T-helper 1 cell (primary cell): ENCODE data around the gene ZMYM4.
"Not testable (repeated sequence)": the region's sequence is repeated elsewhere in the genome, so short reads cannot be mapped to it uniquely, and the experiment has no call there.

Source experiments
- DNase-seq, 5 donors: peaks; one replicate each; pipeline ENCODE4 v3.0.0-alpha.2; 2012 to 2020

The ZMYM4 gene

DNA sequence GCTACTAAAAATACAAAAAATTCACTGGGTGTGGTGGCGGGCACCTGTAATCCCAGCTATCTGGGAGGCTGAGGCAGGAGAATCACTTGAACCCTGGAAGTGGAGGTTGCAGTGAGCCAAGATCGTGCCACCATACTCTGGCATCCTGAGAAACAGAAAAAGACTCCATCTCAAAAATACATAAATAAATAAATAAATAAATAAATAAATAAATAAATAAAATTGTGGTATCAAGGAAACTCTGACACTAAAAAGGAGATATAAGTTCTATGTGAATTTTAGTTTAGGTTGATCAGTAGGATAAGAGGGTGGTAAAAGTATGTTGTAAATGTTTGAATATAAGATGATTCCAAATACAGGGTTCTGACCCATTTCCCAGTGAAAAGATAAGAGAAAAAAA lies 63.1 kb downstream of the ZMYM4 start:
- not testable (repeated sequence) for DNase-seq

DNA sequence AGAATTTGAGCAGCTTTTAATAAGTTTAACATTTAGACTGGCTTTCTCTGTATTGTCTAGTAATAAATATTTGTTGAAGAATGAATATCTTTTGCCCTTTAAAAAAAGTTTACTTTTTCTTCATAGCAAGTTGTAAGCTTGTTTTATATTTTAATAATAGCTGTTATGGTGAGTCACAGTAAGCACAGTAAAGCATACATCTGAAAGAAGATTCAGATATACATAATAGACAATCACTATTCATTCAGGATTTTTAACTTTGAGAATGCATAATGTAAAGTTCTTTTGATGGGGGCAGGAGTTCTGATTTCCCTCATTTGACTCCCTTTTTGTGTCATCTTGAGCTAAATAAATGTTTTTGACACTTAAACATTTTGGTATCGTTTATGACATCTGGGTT lies 66.0 kb downstream of the ZMYM4 start:
- no peak for DNase-seq

DNA sequence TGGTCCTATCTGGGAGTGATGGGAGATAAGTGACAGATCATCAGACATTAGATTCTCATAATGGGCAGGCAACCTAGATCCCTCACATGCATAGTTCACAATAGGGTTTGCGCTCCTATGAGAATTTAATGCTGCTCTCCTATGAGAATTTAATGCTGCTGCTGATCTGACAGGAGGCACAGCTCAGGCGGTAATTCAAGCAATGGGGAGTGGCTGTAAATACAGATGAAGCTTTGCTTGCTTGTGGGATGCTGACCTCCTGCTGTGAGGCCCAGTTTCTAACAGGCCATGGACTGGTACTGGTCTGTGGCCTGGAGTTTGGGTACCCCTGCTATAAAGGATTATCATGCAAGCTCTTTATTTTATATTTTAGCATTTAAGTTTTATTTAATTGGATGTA lies 72.0 kb downstream of the ZMYM4 start:
- no peak for DNase-seq

DNA sequence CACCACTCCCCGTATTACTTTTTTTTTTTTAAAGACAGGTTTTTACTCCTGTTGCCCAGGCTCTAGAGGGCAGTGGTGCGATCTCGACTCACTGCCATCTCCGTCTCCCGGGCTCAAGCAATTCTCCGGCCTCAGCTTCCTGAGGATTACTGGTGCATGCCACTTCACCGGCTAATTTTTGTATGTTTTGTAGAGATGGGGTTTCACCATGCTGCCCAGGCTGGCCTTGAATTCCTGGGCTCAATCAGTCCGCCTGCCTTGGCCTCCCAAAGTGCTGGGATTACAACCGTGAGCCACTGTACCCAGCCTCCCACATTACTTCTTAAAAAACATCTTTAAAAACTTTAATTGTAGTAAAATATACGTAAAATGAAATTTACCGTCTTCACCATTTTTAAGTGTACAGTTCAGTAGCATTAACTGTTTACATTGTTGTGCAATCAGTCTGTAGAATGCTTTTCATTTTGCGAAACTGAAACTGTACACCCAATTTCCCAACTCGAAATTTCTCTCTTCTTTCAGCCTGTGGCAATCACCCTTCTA lies 77.0 kb downstream of the ZMYM4 start:
- DNase-seq: no peak

DNA sequence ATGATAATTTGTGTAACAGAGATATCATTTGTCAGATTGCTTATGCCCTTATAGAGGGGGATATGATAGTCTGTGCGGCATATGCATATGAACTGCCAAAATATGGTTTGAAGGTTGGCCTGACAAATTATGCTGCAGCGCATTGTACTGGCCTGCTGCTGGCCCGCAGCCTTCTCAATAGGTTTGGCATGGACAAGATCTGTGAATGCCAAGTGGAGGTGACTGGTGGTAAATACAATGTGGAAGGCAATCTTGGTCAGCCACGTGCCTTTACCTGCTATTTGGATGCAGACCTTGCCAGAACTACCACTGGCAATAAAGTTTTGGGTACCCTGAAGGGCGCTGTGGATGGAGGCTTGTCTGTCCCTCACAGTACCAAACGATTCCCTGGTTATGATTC lies 82.4 kb downstream of the ZMYM4 start:
- DNase-seq: no peak

DNA sequence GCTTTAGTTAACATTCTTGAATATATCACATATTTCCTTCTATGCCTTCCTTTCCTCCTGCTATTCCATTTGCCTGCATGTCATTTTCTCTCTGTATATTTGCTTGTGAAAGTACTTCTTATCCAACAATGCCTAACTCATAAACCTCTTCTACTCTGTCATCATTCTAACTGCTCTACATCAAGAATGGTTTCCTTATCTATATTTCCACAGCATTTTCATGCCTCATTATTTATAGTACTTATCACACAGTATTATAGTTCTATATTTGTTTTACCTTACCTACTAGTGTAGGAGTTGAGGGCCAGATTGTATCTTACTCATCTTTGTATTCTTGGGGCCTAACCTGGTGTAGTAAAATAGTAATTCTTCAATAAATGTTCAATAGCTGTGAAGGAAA lies 91.5 kb downstream of the ZMYM4 start:
- no peak for DNase-seq

DNA sequence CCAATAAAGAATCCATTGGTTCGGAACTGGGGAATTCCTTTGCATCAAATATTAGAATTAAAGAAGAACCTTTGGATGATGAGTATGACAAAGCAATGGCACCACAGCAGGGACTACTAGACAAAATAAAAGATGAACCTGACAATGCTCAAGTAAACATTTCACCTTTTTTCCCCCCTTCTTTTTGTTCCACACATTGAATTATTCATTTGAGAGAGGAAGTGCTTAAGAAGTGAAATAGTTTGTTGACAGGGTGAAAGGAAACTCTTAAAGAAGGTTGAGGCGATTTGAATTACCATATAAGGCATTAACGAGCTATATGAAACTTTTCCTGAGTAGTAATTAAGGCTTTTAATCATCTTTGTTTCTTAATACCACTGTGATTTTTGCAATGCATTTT lies 93.1 kb downstream of the ZMYM4 start:
- DNase-seq: no peak

DNA sequence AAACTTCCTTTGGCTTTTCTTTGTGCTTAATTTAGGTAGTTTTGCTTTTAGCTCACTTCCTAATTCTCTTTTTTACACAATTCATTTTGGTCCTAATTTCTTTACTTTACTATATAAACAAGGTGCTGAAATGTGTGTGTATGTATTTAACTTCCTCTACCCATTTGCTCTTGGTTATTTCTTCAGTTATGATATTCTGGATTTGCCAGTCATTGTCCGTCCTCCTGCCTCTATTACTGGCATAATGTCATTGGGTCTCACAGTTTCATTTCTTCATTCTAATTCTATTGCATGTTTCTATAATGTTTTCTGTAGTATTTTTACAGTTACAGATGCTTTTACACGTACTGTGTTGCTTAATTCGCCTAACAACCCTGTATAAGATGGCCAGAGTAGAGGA lies 96.2 kb downstream of the ZMYM4 start:
- no peak for DNase-seq

DNA sequence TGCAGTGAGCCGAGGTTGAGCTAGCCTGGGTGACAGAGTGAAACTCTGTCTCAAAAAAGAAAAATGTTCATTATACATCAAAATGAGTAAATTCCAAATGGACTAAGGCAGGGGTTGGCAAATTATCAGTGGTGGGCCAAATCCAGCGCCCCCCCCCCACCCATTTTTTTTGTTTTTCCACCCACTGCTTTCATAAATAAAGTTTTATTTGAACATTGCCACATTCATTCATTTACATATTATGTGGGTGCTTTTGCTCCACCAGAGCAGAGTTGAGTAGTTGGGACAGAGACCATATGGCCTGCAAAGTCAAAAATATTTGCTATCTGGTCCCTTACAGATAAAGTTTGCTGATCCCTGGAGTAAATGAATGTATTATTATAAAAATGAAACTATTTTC lies 99.4 kb downstream of the ZMYM4 start:
- DNase-seq: no peak

DNA sequence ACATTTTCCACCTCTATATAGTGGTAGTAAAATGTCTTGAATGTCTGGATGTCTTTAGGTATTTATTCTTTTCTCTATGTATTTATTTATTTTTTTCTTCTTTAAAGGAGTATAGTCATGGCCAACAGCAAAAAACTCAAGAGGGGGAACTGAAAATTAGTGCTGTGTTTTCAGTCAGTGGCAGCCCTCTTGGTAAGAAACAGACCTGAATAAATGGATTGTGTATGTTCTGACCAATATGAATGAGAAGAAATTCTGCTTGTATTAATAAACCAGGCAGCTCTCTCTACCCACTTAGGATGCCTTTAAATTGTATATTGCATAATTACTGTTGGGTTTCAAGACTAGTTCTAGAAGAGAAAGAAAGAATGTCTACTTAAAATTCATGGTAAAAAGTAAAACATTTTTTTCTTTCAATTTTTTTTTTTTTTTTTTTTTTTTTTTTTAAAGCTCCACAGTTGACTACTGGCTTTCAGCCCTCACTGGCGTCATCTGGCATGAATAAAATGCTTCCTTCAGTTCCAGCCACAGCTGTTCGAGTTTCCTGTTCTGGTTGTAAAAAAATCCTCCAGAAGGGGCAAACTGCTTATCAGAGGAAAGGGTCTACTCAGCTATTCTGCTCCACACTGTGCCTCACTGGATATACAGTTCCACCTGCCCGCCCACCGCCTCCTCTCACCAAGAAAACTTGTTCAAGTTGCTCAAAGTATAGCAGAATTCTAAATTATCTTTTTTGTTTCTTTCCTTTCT lies 101.6 kb downstream of the ZMYM4 start:
- no peak for DNase-seq

DNA sequence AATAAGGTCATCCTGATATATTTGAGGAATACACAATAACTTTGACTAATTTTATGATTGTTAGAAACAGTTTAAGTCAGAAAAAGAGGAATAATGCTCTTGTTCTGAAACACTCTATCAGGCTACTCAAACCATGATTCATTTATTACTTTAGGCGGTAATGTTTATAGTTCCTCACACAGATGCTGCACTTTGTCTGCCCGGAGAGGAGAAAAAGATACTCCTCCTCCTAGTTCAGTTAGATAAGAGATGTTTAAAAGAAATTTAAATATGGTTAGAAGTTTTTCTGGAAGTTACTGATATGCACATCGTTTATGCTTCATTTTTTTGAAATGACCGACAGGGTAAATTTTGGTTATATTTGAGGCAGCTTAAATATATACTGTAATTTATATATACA lies 103.0 kb downstream of the ZMYM4 start:
- DNase-seq: no peak

DNA sequence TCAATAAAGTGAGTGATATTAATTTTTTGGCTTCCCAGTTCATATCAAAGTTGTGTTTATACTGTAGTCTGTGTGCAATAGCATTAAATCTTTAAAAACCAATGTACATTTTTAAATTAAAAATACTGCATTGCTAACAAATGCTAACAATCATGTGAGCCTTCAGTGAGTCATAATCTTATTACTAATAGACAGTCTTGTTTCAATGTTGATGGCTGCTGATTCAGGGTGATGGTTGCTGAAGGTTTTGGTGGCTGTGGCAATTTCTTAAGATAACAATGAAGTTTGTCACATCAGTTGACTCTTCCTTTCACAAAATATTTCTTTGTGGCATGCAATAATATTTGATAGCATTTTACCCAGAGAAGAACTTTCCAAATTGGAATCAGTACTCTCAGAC lies 109.0 kb downstream of the ZMYM4 start:
- no peak for DNase-seq

DNA sequence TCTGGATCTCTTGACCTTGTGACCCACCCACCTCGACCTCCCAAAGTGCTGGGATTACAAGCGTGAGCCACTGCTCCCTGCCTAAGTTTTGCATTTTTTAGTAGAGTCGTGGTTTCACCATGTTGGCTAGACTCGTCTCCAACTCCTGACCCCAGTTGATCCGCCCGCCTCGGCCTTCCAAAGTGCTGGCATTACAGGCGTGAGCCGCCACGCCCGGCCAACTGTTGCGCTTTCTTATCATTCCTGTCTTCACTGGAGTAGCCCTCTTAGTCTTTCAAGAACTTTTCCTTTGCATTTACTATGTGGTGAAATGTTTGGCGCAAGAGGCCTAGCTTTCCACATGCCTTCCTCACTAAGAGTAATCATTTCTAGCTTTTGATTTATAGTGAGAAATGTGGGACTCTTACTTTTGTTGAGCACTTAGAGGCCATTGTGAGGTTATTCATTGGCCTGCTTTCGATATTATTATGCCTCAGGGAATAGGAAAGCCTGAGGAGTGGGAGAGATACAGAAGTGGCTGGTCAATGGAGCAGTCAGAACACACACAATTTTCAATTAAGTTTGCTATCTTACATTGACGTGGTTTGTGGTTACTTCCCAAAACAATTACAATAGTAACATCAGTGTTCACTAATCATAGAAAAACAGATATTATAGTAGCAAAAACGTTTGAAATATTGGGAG lies 111.0 kb downstream of the ZMYM4 start:
- no peak for DNase-seq

DNA sequence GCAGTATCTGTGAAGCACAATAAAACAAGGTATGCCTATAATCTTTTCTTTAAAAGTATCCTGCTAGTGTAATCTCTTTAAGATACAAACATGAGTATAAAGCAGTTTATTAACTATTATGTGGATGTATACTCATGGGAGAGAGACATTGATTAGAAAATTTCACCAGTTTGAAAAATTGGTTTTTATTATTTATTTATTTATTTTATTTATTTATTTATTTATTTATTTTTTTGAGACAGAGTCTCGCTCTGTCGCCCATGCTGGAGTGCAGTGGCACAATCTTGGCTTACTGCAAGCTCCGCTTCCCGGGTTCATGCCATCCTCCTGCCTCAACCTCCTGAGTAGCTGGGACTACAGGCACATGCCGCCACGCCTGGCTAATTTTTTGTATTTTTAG lies 111.6 kb downstream of the ZMYM4 start:
- not testable (repeated sequence) for DNase-seq

DNA sequence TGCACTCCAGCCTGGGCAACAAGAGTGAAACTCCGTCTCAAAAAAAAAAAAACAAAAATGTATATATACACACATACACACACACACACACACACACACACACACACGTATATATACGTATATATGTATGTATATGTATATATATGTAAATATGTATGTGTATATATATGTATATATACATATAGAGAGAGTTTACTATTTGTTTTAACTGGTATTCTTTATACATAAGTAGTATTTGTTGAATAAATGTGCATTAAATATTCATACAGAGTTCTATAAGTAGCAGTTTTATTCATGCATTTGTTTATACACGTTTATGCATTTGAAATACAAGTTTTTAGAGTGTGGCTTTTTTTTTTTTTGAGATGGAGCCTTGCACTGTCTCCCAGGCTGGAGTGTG lies 113.6 kb downstream of the ZMYM4 start:
- DNase-seq: no peak

DNA sequence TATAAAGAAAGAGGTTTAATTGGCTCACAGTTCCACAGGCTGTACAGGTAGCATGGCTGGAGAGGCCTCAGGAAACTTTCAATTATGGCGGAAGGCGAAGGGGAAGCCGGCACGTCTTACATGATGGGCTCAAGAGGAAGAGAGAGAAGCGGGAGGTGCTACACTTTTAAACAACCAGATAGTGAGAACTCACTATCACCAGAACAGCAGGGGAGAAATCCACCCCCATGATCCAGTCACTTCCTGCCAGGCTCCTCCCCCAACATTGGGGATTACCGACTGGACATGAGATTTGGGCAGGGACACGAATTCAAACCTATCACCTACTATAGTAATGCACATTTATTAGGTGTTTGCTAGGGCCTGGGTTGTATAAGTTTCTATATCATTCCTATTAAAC lies 117.8 kb downstream of the ZMYM4 start:
- DNase-seq: no peak

DNA sequence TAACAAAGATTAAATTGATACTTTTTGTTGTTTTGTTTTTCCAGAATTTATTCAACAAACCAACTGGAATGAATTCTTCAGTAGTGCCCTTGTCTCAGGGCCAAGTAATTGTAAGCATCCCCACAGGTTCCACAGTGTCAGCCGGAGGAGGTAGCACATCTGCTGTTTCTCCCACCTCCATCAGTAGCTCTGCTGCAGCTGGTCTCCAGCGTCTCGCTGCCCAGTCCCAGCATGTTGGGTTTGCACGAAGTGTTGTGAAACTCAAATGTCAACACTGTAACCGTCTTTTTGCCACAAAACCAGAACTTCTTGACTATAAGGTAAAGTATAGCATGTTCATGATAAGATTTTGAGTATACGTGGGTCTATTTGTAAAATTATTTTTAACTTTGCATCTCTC lies 118.5 kb downstream of the ZMYM4 start:
- no peak for DNase-seq

DNA sequence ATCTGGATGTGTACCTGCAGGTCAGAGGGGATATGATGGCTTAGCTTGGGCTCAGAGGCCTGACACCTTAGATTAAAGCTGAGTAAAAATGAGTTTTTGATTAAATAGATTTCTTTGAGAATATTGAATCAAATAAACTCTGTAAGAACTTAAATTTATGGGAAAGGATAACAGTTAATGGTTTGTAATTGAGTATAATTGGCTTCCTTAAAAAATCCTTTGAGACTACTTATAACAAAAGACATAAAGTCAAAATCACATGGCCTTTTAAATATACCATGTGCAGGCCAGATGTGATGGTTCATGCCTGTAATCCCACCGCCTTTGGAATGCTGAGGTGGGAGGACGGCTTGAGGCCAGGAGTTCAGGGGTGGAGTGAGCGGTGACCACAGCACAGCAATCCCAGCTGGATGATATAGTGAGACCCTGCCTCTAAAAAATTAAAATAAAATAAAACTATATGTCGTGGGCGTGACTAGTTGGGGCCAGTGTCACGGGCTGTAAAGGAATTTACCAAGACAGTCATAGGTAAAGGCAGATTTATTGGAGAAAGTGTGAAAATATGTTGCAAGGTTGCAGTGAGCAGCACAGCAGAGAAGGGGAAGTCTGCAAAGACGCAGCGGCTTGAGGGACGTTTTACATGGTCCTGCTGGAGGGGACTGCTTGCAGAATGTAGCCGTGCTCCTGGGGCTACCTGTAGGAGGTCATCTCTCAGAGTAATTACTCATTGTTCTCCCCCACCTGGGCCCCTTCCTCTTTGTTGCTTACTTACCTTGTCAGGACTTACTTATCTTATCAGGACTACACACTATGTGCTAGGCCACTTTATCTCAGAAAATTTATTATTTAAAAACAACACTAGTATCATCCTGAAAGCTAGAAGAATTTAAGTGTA lies 122.3 kb downstream of the ZMYM4 start:
- DNase-seq: no peak

DNA sequence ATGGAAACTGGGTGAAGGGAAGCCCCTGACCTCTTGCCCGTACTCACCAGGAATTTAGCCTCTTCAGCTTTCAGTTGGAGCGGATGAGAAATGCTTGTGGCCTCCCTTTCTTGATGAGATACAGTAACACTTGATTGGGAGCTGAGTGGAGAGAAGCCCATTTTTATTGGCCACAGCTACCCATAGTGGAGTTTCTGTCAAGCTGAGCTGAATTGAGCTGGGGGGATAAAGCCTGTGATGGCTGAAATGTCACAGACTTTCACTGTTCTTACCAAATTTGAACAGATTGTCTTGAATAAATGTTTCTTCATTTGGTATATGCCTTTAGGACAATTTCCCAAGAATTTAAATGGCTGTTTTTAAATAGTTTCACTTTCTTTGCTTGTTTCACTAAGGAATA lies 125.9 kb downstream of the ZMYM4 start:
- no peak for DNase-seq

DNA sequence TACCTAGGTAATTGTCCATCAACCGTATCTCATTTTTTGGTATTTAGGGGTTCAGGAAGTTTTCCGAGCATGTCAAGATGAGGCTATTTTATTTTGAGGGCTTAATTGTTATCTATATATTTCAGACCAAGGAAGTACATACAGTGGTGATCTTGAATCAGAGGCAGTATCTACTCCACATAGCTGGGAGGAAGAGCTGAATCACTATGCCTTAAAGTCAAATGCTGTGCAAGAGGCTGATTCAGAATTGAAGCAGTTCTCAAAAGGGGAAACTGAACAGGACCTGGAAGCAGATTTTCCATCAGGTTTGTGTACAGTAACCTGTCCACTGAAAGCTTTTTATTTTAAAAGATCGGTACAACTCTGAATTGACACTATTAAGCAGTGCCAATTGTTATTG lies 130.2 kb downstream of the ZMYM4 start:
- DNase-seq: no peak

DNA sequence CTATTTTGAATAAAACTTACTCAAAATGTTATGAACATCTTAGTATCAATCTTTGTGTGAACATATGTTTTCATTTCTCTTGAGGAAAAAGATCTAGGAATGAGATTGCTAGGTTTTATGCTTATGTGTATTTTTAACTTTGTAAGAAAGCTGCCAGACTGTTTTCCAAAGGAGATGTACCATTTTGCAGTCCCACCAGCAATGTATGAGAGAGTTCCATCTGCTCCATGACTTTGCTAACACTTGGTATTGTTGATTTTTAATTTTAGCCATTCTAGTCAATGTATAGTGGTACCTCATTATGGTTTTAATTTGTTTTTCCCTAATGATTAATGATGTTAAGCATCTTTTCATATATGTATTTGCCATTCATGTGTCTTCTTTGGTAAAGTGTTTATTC lies 132.5 kb downstream of the ZMYM4 start:
- DNase-seq: no peak

DNA sequence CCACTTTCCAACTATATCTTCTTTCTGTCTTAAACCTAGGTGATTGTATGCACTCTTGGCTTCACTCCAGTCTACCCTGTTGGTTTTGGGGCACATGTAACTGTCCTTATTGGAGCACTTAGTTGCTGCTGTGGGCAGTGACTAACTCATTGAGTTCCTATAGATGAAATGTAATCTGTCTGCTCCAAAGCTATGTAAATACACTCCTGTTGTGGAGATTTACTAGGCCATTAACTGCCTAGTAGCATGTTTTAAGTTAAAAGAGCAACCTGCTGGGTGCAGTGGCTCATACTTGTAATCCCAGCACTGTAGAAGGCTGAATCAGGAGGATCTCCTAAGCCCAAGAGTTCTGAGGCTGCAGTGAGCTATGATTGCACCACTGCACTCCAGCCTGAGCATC lies 137.6 kb downstream of the ZMYM4 start:
- DNase-seq: no peak

DNA sequence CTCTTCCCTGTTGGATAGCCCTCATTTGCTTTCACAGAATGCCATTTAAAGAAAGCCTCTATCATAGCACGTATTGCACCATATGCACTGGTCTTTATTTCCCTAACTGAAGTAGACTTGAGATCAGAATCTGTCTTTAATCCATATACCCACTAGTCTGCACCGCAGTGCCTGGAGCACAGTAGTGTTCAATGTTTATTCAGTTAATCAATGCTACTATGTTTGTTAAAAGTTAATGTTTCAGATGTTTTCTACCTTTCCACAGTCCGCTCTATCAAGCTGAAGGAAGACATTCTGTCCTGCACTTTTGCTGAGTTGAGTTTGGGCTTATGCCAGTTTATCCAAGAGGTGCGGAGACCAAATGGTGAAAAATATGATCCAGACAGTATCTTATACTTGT lies 139.2 kb downstream of the ZMYM4 start:
- DNase-seq: no peak

DNA sequence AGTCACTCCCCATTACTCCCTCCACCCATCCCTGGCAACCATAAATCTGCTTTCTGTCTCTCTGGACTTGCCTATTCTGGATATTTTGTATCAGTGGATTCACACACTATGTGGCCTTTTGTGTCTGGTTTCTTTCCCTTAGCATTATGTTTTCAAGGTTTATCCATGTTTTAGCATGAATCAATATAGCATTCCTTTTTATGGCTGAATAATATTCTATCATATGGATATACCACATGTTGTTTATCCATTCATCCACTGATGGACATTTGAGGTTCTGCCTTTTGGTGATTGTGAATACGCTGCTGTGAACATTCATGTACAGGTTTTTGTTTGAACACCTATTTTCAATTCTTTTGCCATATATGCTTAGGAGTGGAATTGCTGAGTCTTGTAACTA lies 140.4 kb downstream of the ZMYM4 start:
- no peak for DNase-seq
